Measurements from ENCODE around the gene CEP95.
"Not testable (repeated sequence)": the region's sequence is repeated elsewhere in the genome, so short reads cannot be mapped to it uniquely, and the experiment has no call there.

Gene CEP95

GRCh38 chr17:64575431-64575830, 68.7 kb downstream of the CEP95 start:
- no peak for DNase-seq

- DNase-seq = not testable (repeated sequence)
Measured at GRCh38 chr17:64577025-64577424, 70.2 kb downstream of the CEP95 start.

GRCh38 chr17:64579917-64580316, 73.1 kb downstream of the CEP95 start:
- DNase-seq = no peak

GRCh38 chr17:64580384-64581315, 73.9 kb downstream of the CEP95 start:
- no peak for DNase-seq

GRCh38 chr17:64583038-64583437, 76.3 kb downstream of the CEP95 start:
- DNase-seq = no peak

- no peak for DNase-seq
Measured at GRCh38 chr17:64585146-64585545, 78.4 kb downstream of the CEP95 start.
